ENCODE results near the gene CETP. TPM values are rescaled to one million over a fixed set of nuclear protein-coding genes. Genes with fewer than 3 reads are reported as not detected.

Gene CETP
- total RNA-seq, 4 donors from 2014 or later, result 0.19 to 0.32 (median 0.31) TPM; not detected in 1

DNA sequence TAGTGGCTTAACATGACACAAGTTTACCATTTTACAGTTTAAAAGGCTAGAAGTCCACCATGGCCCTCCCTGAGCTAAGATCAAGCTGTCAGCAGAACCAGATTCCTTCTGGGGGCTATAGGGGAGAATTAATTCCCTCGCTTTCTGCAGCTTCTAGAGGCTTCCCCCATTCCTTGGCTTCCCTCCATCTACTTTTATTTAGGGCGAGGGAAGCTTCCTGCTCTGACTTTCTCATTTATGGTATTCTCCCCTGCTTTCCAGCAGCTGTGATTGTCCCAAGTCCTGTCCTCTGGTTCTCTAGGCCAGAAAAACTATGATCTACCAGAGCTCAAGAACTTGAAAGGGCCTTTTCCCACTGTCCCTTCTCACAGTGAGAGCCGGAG lies 4.3 kb downstream of the CETP start:
- peaks cover 0 to 8% (median 0%) of the 10 kb centered on the region in 4 donors for H3K27me3 ChIP-seq
- intact Hi-C loops (cut with DNase I), result no loop called here
- WGBS, 2 donors, result 65 to 66% methylated on average over 3 of the region's 3 CpGs
- no peaks in the 10 kb centered on the region for H3K36me3 ChIP-seq
- H3K9me3 ChIP-seq, result no peaks in the 10 kb centered on the region
- no peak for TF ChIP-seq POLR2A (IDR thresholded peaks at IDR 0.05)
- TF ChIP-seq, protein P1, sequence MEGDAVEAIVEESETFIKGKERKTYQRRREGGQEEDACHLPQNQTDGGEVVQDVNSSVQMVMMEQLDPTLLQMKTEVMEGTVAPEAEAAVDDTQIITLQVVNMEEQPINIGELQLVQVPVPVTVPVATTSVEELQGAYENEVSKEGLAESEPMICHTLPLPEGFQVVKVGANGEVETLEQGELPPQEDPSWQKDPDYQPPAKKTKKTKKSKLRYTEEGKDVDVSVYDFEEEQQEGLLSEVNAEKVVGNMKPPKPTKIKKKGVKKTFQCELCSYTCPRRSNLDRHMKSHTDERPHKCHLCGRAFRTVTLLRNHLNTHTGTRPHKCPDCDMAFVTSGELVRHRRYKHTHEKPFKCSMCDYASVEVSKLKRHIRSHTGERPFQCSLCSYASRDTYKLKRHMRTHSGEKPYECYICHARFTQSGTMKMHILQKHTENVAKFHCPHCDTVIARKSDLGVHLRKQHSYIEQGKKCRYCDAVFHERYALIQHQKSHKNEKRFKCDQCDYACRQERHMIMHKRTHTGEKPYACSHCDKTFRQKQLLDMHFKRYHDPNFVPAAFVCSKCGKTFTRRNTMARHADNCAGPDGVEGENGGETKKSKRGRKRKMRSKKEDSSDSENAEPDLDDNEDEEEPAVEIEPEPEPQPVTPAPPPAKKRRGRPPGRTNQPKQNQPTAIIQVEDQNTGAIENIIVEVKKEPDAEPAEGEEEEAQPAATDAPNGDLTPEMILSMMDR (IDR thresholded peaks at IDR 0.05), result no peak
- DNase-seq, result no peak
- H3K4me3 ChIP-seq, result no peak overlapping the region
- peaks cover 6 to 32% (median 19%) of the 10 kb centered on the region in 3 donors for H3K4me1 ChIP-seq
- H3K27ac ChIP-seq, result peak overlapping the region in 3 of 4 donors; percentile 38 to 44 (median 43)

DNA sequence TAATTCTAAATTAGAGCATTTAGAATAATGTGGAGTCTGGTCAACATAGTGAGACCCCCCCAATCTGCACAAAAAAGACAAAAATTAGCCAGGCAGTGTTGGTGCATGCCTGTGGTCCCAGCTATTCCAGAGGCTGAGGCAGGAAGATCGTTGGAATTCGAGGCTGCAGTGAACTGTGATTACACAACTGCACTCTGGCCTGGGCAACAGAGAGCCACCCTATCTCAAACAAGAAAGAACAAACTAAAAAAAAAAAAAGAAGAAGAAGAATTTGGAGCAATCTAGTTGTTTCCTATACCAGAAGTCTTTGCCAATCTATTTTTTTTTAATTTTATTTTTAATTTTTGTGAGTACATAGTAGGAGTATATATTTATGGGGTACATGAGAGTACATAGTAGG lies 6.0 kb downstream of the CETP start:
- peaks cover 0 to 8% (median 0%) of the 10 kb centered on the region in 4 donors for H3K27me3 ChIP-seq
- H3K36me3 ChIP-seq, result no peaks in the 10 kb centered on the region
- WGBS, 2 donors, result 15 to 37% methylated on average over 2 of the region's 2 CpGs
- intact Hi-C loops (cut with DNase I), result no loop called here
- DNase-seq, result no peak
- no peak overlapping the region for H3K4me3 ChIP-seq
- peaks cover 6 to 22% (median 14%) of the 10 kb centered on the region in 3 donors for H3K4me1 ChIP-seq
- no peak overlapping the region for H3K27ac ChIP-seq
- H3K9me3 ChIP-seq, result no peaks in the 10 kb centered on the region
- TF ChIP-seq, protein P1 (IDR thresholded peaks at IDR 0.05), result no peak
- TF ChIP-seq POLR2A (IDR thresholded peaks at IDR 0.05), result no peak

DNA sequence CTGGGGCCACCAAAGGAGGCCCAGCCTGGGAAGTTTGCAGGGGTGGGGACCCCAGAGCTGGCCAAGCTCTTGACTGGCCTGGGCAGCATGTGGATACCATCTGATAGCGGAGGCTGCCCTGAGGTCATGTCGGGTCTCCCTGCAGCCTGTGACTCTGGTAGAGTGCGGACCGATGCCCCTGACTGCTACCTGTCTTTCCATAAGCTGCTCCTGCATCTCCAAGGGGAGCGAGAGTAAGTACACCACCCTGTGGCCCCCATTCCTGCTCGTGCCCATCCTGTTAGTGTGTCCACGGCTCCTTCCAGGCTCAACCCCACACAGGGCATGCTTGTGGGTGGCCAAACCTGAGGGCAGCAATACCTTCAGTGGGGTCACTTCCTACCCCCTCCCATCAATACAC lies 8.0 kb downstream of the CETP start:
- TF ChIP-seq, protein P1 (IDR thresholded peaks at IDR 0.05), result no peak
- no peak for TF ChIP-seq POLR2A (IDR thresholded peaks at IDR 0.05)
- H3K27me3 ChIP-seq, result peaks cover 0 to 13% (median 0%) of the 10 kb centered on the region in 4 donors
- H3K4me3 ChIP-seq, result no peak overlapping the region
- intact Hi-C loops (cut with DNase I), result no loop called here
- H3K36me3 ChIP-seq, result no peaks in the 10 kb centered on the region
- H3K9me3 ChIP-seq, result no peaks in the 10 kb centered on the region
- no peak for DNase-seq
- 78 to 91% methylated on average over 4 of the region's 7 CpGs for WGBS, 2 donors
- H3K4me1 ChIP-seq, result peaks cover under 1 to 16% (median 10%) of the 10 kb centered on the region in 3 donors
- H3K27ac ChIP-seq, result no peak overlapping the region

DNA sequence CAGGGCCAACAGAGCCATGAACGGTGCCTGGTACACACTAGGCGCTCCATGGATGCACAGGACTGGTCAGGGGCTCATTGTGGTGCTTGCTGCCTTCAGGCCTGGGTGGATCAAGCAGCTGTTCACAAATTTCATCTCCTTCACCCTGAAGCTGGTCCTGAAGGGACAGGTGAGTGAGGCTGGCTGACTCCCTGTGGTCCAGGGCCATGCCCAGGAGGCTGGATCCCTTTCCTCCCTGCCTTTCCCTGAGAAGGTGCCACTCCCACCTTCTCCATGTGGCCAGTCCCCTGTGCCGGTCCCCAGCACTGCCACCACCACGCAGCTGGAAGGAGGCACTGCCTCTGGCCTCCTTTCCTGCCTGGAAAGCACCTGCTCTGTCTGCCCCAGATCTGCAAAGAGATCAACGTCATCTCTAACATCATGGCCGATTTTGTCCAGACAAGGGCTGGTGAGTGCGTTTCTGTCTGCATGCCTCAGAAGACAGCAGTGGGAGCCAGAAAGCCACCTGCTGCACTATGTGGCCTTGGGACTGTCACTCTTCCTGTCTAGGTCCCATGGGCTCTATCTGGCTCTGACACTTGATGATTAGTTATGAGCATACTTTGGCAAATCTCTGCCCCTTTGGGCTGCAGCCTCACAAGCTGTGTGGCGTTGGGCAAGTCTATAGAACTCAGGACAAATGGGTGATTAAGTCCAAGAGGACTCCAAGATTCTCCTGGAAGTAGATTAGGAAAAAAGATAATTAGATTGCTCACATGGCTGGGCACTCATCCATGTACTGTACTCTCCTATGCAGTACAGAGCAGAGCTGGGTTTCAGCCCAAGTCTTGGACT lies 9.4 kb downstream of the CETP start:
- Histone ChIP-seq H3K4me3 (no peak overlapping the region), H3K4me1 (peaks cover 0 to 2% (median 0%) of the 10 kb centered on the region in 3 donors), H3K36me3 (no peaks in the 10 kb centered on the region), H3K9me3 (no peaks in the 10 kb centered on the region), H3K27me3 (peaks cover 0 to 13% (median 0%) of the 10 kb centered on the region in 4 donors), H3K27ac (no peak overlapping the region)
- no peak for TF ChIP-seq POLR2A (IDR thresholded peaks at IDR 0.05)
- TF ChIP-seq, protein P1 (IDR thresholded peaks at IDR 0.05), result no peak
- intact Hi-C loops (cut with DNase I), result no loop called here
- 63 to 71% methylated on average over 5 of the region's 8 CpGs for whole genome bisulfite sequencing, 2 donors
- DNase-seq, result no peak

DNA sequence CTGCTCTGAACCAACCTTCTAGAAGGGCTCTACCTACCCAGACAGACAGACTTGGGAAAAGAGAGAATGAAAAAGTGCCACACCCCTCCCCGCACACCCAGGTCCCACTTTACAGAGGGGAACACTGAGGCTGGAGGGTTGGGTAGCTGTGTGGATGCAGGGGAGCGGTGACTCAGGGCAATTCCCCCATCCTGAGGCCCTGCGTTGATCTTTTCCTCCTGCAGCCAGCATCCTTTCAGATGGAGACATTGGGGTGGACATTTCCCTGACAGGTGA lies 10.0 kb downstream of the CETP start:
- intact Hi-C loops (cut with DNase I), result no loop called here
- 94% methylated on average over 3 of the region's 3 CpGs; no CpG with 5 or more reads in 1 of the 2 donors for WGBS, 2 donors
- H3K27me3 ChIP-seq, result peaks cover 0 to 13% (median 0%) of the 10 kb centered on the region in 4 donors

More for the DNA sequence above, 10.0 kb downstream of the CETP start:
- no peak overlapping the region for H3K27ac ChIP-seq
- H3K4me1 ChIP-seq, result no peaks in the 10 kb centered on the region
- no peaks in the 10 kb centered on the region for H3K36me3 ChIP-seq
- no peaks in the 10 kb centered on the region for H3K9me3 ChIP-seq
- TF ChIP-seq, protein P1 (IDR thresholded peaks at IDR 0.05), result no peak
- TF ChIP-seq POLR2A (IDR thresholded peaks at IDR 0.05), result no peak
- no peak for DNase-seq
- no peak overlapping the region for H3K4me3 ChIP-seq

All from esophagus squamous epithelium (tissue), 5 donors.